K562 (cell line): ENCODE results near the gene GSTM2. TPM values are rescaled to one million over a fixed set of nuclear protein-coding genes. Genes with fewer than 3 reads are reported as not detected.

Experiments
- ARID1B ChIP-seq: fragments of 450-650 bp; IDR thresholded peaks from 2 replicates; pipeline ENCODE4 v1.6.1; 2016; ENCODE audit warnings: antibody characterized with exemption, mild to moderate bottlenecking, inconsistent platforms
- CBX1 ChIP-seq: sonication (generic); IDR thresholded peaks from 2 replicates; pipeline ENCODE4 v1.6.1; 2016; ENCODE audit warnings: antibody characterized with exemption, low read depth, mild to moderate bottlenecking
- HDAC2 ChIP-seq: fragments of 450-650 bp; IDR thresholded peaks from 2 replicates; pipeline ENCODE4 v1.6.1; 2016; ENCODE audit warnings: mild to moderate bottlenecking
- MECOM ChIP-seq: fragments of 250-450 bp; sonication (Bioruptor Pico); IDR thresholded peaks from 2 replicates; pipeline ENCODE4 v1.8.0; 2022; ENCODE audit warnings: inconsistent platforms
- NFE2 ChIP-seq: IDR thresholded peaks from 2 replicates; pipeline ENCODE4 v1.6.1; 2014; ENCODE audit warnings: antibody characterized with exemption, low read depth
- NFIC ChIP-seq: fragments of 450-650 bp; IDR thresholded peaks from 2 replicates; pipeline ENCODE4 v1.6.1; 2017; ENCODE audit warnings: mild to moderate bottlenecking, inconsistent platforms
- POLR2B ChIP-seq: fragments of 450-650 bp; IDR thresholded peaks from 2 replicates; pipeline ENCODE4 v1.6.1; 2018; ENCODE audit warnings: low read depth; ENCODE audit not compliant: partially characterized antibody
- POLR2H ChIP-seq: IDR thresholded peaks from 2 replicates; pipeline ENCODE4 v1.6.1; 2016; ENCODE audit warnings: missing genetic modification characterization, low read depth, mild to moderate bottlenecking, control low read depth, missing compliant biosample characterization, moderate library complexity
- RAD51 ChIP-seq: fragments of 450-650 bp; IDR thresholded peaks from 2 replicates; pipeline ENCODE4 v1.7.1; 2016; ENCODE audit warnings: low read depth, mild to moderate bottlenecking, borderline replicate concordance
- RBM34 ChIP-seq: fragments of 200-400 bp; formaldehyde crosslinking; IDR thresholded peaks from 2 replicates; pipeline ENCODE4 v1.6.1; 2018; ENCODE audit warnings: low read length, borderline replicate concordance; ENCODE audit not compliant: insufficient read depth
- REST ChIP-seq, 2 experiments: fragments of 450-650 bp; formaldehyde crosslinking in 1 of 2; IDR thresholded peaks; 2 replicates each; pipeline versions ENCODE4 v1.4.0 to v1.6.1; 2014 to 2020; ENCODE audit warnings: mild to moderate bottlenecking in 2 of 2, borderline replicate concordance in 1 of 2, low read depth in 1 of 2
- SMAD2 ChIP-seq: fragments of 150-350 bp; IDR thresholded peaks from 2 replicates; pipeline ENCODE4 v1.6.1; 2014; ENCODE audit warnings: low read depth, mild to moderate bottlenecking, low read length
- SUPT5H ChIP-seq: fragments of 450-650 bp; IDR thresholded peaks from 2 replicates; pipeline ENCODE4 v1.6.1; 2016
- THRB ChIP-seq: fragments of 450-650 bp; formaldehyde crosslinking; conservative IDR thresholded peaks from 2 replicates; pipeline ENCODE4 v1.4.0; 2022; ENCODE audit warnings: mild to moderate bottlenecking, missing genetic modification characterization
- ZC3H4 ChIP-seq: sonication (generic); formaldehyde crosslinking; IDR thresholded peaks from 2 replicates; pipeline ENCODE4 v1.9.0; 2021; ENCODE audit warnings: missing genetic modification reagents, borderline replicate concordance
- ZFX ChIP-seq: sonication (generic); formaldehyde crosslinking; IDR thresholded peaks from 2 replicates; pipeline ENCODE4 v1.8.0; 2022; ENCODE audit warnings: mild to moderate bottlenecking, missing genetic modification reagents, moderate library complexity
- ZNF395 ChIP-seq: fragments of 200-800 bp; sonication (Bioruptor generic); IDR thresholded peaks from 2 replicates; pipeline ENCODE4 v1.6.1; 2017; ENCODE audit warnings: missing genetic modification characterization, missing compliant biosample characterization
- ZNF780A ChIP-seq: fragments of 250-450 bp; sonication (Bioruptor Pico); IDR thresholded peaks from 2 replicates; pipeline ENCODE4 v1.5.0; 2021; ENCODE audit warnings: mild to moderate bottlenecking
- polyA plus RNA-seq, 8 experiments: library from polyadenylated mRNA; depleted of rRNA in 4 of 8; stranded (reverse) in 5 of 8; unstranded in 3 of 8; fragments of >200 nt; fragmentation: Nextera tagmentation in 2 of 8; fragmentation: Illumina TruSeq in 1 of 8; extraction: Ambion mirVana in 2 of 8; extraction: Trizol in 1 of 8; gene quantifications; 2 replicates each; pipeline versions ENCODE4 v1.2.1 to v1.2.3, GENCODE V29; 2011 to 2014; ENCODE audit warnings: inconsistent platforms in 1 of 8, missing spikeins in 1 of 8
- total RNA-seq, 7 experiments: library from RNA; depleted of rRNA in 6 of 7; stranded (reverse); fragments of >200 nt in 6 of 7; fragmentation: Illumina TruSeq in 2 of 7; extraction: Trizol in 2 of 7; gene quantifications; 2 replicates each; pipeline versions ENCODE4 v1.2.1 to v1.2.3, GENCODE V29; 2011 to 2021; ENCODE audit warnings: low replicate concordance in 1 of 7

The GSTM2 gene
- total and polyA plus RNA-seq, 9 of the 15 experiments (the other 6 are each of a cell fraction or from before 2014, with no cell fraction given) = 1.6 to 15.1 (median 6.8) TPM

GRCh38 chr1:109619576-109620400, 48.1 kb upstream of the GSTM2 start, which contains the start of the genes AMPD2 and GNAT2 (continued):
- TF ChIP-seq REST (IDR thresholded peaks at IDR 0.05; ENCODE audit: borderline replicate concordance) (peak; percentile 43), REST (CRISPR knock-in tag; IDR thresholded peaks at IDR 0.05; ENCODE audit: low read depth) (no peak), POLR2H (tag) (no peak), SMAD2 (no peak), HDAC2 (peak; percentile 82), RAD51 (peak; percentile 73), ZNF395 (peak; percentile 70), ZC3H4 (CRISPR knock-in tag) (no peak), ARID1B (no peak), THRB (no peak), NFE2 (no peak), MECOM (CRISPR knock-in tag) (no peak), ZNF780A (no peak), POLR2B (peak; percentile 82), RBM34 (no peak), SUPT5H (peak; percentile 85), ZFX (peak; percentile 78), NFIC (peak; percentile 63), CBX1 (peak; percentile 31; the same call in 1 of the 2 replicates)
